EH (cell line): Measurements from ENCODE around the gene DUSP7.

Experiments
- DNase-seq: peaks from one replicate; pipeline ENCODE4 v3.0.0-alpha.2; 2015; ENCODE audit warnings: low read depth

The DUSP7 gene

DNA sequence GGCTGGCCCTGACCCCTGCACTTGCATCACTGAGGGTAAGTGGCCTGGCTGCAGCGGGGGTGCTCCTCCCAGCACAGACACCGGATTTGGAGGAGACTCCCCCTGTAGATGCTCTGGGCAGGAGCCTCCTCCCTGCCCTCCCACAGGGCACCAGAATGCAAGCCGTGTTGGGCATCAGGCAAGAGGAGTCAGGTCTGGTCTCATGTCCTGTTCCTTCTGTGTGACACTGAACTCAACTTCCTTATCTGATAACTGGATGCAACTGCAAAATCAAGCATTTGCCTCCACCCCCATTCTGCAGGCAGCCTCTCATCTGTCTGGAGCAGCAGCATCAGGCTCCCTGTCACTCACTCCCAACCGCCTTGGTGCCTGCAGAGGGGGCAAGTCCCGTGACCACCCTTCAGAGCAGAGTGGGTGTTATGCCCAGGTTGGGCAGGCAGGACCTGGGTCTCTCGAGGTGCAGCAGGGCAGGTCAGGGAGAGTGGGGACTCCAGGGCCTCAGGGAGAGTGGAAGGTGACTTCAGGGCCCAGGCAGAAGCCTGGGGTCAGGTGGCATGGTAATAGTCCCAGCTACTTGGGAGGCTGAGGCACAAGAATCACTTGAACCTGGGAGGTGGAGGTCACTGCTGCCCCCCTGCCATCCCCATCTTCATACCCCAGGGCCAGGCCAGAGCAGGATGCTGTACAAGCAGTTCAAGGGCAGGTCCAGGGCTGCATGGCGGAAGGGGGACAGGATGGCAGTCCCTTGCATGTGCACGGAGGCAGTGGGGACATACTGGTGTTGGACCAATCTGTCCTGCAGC lies 50.2 kb downstream of the DUSP7 start:
- DNase-seq: peak; percentile 33

DNA sequence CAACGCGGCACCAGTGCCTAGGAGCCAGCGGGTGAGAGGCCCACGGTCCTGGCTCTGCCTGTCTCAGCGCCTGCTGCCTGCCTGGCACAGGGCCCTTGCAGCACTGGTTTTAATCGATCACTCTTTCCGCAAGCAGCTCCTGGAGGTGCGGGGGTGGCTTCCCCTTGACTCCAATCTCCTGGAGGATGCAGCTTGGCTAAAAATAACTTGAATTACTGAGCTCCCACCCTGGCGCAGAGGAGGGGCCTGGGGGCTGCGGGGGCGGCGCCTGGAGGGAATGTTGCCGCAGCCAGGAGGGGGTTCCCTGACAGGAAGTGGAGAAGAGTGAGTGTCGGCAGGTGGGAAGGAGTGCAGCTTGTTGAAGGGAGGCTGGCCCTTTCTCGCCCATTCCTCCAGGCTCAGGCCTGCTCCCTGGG lies 50.8 kb downstream of the DUSP7 start:
- DNase-seq: peak; percentile 66

DNA sequence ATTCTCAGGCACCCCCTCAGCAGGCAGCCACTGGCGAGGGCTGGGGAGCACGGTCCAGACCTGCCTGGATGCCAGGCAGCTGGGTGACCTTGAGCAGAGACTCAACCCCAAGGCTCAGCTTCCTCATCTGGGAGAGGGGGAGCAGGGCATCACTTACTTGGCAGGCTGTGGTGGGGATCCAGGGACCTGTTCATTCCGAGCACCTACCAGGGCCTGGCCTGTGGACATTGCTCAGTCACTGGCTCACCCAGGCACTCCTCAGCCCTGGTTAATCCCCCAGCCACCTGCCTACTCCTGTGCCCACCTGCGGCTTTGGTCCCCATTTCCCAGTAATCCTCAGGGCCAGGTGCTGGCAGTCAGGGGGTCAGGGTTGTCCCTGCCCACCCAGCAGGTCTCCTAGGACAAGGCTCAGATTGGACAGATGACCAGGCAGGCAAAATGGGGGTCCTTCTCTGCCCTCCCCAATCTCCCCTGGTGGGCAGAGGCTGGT lies 51.4 kb downstream of the DUSP7 start:
- DNase-seq: no peak

DNA sequence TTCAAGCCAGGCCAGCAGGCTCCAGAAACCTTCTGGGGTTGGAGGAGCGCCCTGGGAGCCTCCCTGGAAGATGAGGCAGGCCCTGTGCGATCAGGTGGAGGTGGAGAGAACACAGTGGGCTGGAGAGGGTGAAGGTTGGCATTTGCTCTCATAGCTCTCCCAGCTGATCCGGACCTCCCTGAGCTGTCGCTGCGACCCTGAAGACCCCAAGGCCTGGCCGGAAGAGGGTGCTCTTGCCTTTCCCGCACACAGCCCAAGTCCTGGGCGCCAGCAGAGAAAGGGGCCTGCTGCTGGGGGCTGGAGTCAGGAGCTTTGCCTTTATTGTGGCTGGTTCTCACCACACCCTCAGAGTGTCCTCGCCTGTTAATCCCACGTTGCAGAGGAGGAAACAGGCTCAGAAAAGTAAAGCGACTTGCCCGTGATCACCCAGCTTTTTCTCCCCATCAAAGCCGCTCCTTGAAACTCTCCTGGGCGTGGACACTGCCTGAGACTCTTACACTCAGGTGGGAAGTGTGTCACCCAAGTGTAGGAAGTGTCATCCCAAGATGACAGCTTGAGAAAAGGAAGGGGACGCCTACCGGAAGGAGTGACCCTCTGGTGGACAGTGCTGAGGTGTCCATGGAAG lies 52.1 kb downstream of the DUSP7 start:
- peak; percentile 70 for DNase-seq

DNA sequence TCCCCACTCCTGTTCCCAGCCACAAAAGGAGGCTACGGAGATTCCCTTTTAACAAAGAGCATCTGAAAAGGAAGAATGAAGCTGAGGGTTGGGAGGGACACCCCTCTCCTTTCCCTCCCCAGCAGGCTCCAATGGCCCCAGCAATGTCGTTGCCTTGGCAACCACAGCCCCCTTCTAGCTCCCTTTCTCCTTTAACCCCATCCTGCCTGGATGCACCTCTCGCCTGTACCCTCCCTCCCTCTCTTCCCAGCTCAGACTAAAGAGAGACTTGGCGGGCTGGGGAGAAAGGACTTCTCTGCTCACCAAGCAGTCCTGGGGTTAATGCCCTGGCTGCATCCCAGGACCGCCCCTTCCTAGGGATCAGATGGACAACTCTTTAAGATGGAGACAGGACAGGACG lies 53.6 kb downstream of the DUSP7 start:
- DNase-seq: no peak

DNA sequence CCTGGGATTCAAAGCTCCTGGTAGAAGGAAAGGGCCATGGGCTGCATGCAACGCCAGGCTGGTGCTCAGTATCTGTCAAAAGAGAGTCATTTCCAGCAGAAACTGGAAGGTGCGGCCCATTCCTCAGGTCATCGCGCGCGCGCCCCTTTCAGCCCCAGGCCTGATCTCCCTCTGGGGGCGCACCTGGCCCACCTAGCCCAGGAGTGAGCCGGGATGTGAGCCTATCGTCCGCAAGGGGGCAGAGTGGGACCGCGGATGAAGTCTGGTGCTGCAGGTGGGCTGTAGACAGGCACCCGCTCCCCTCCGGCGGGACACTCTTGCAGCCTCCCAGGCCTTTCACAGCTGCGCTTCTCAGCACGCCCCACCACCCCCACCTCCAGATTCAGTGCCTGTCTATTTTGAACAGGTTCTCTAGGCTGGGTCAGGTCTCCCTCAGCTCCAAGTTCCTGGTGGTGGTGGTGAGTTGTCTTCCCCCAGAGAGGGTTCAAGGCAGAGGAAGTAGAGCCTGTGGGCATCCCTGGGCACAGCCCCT lies 54.9 kb downstream of the DUSP7 start:
- DNase-seq: peak; percentile 69

- no peak for DNase-seq
Observed at GRCh38 chr3:51999846-52000245, 56.5 kb downstream of the DUSP7 start.
